PC-9 (cell line): ENCODE results near the gene CTCF. TPM values are rescaled to one million over a fixed set of nuclear protein-coding genes. Genes with fewer than 3 reads are reported as not detected.

Experiments used
- BruUV-seq: library from RNA; stranded (reverse); fragments of 400-500 nt; replicated peaks from 2 replicates; lab custom pipeline; 2021; lab: Mats Ljungman, UMichigan
- CTCF ChIA-PET: fragments of 300-600 bp; sonication (Branson Sonifier 250); formaldehyde crosslinking; loops from one replicate; lab custom pipeline; 2022; ENCODE audit warnings: antibody characterized with exemption; lab: Charles Lee
- POLR2A ChIA-PET: fragments of 300-600 bp; sonication (Branson Sonifier 250); formaldehyde crosslinking; loops from one replicate; lab custom pipeline; 2022; ENCODE audit warnings: antibody characterized with exemption; ENCODE audit not compliant: unreplicated experiment; lab: Charles Lee
- DNase-seq, 2 experiments: peaks; one replicate each; pipeline versions ENCODE4 v3.0.0 to v3.0.0-alpha.2; 2015 to 2022; ENCODE audit warnings: mixed read lengths in 1 of 2
- H2AFZ ChIP-seq: fragments of 200-600 bp; sonication (generic); 2 replicates; pipeline ENCODE4 v1.8.1; 2017; ENCODE audit warnings: antibody characterized with exemption
- H3F3A ChIP-seq: fragments of 200-600 bp; sonication (generic); 2 replicates; pipeline ENCODE4 v1.8.1; 2017; ENCODE audit warnings: antibody characterized with exemption, mild to moderate bottlenecking, low read depth; ENCODE audit not compliant: insufficient read depth
- H3K27ac ChIP-seq: fragments of 200-600 bp; sonication (generic); 2 replicates; pipeline ENCODE4 v1.6.1; 2016; ENCODE audit warnings: mixed run types
- H3K27me3 ChIP-seq: fragments of 200-600 bp; sonication (generic); 2 replicates; pipeline ENCODE4 v1.6.1; 2016; ENCODE audit warnings: low read depth, mixed run types; ENCODE audit not compliant: insufficient read depth
- H3K36me3 ChIP-seq: fragments of 200-600 bp; sonication (generic); 2 replicates; pipeline ENCODE4 v1.6.1; 2016; ENCODE audit warnings: low read depth, mixed run types
- H3K4me1 ChIP-seq: fragments of 200-600 bp; sonication (generic); replicated peaks from 2 replicates; pipeline ENCODE4 v1.6.1; 2016; ENCODE audit warnings: mixed run types; ENCODE audit not compliant: insufficient read depth
- H3K4me2 ChIP-seq: fragments of 200-600 bp; sonication (generic); 2 replicates; pipeline ENCODE4 v1.6.1; 2017; ENCODE audit warnings: mixed run types
- H3K4me3 ChIP-seq: fragments of 200-600 bp; sonication (generic); 2 replicates; pipeline ENCODE4 v1.6.1; 2016; ENCODE audit warnings: mixed run types
- H3K79me2 ChIP-seq: fragments of 200-600 bp; sonication (generic); 2 replicates; pipeline ENCODE4 v1.6.1; 2017; ENCODE audit warnings: low read depth, mixed run types
- H3K9me2 ChIP-seq: fragments of 200-600 bp; sonication (generic); 2 replicates; pipeline ENCODE4 v1.8.1; 2017; ENCODE audit warnings: mild to moderate bottlenecking; ENCODE audit not compliant: insufficient read depth
- H3K9me3 ChIP-seq: fragments of 200-600 bp; sonication (generic); 2 replicates; pipeline ENCODE4 v1.8.1; 2016; ENCODE audit warnings: low read depth; ENCODE audit not compliant: insufficient read depth
- H4K20me1 ChIP-seq: fragments of 200-600 bp; sonication (generic); 2 replicates; pipeline ENCODE4 v1.8.1; 2017; ENCODE audit not compliant: insufficient read depth
- EZH2 ChIP-seq: fragments of 200-600 bp; sonication (generic); IDR thresholded peaks from 2 replicates; pipeline ENCODE4 v1.8.0; 2017; ENCODE audit warnings: antibody characterized with exemption, low read depth
- intact Hi-C: fragments of 100-400 bp; cut with micrococcal nuclease; formaldehyde crosslinking; loops from one replicate; pipeline ENCODE4 v1.10.0; 2022; ENCODE audit not compliant: unreplicated experiment
- total RNA-seq: library from RNA; stranded (reverse); gene quantifications from 2 replicates; pipeline ENCODE4 v1.2.3, GENCODE V29; 2021
- TF ChIP-seq, protein P1 (sequence below): fragments of 200-600 bp; sonication (generic); conservative IDR thresholded peaks from 2 replicates; pipeline ENCODE4 v1.6.1; 2017; ENCODE audit warnings: mixed run types, antibody characterized with exemption, mild to moderate bottlenecking, moderate library complexity

CTCF gene
- total RNA-seq, 1 experiment from 2014 or later: 39.0 TPM

DNA sequence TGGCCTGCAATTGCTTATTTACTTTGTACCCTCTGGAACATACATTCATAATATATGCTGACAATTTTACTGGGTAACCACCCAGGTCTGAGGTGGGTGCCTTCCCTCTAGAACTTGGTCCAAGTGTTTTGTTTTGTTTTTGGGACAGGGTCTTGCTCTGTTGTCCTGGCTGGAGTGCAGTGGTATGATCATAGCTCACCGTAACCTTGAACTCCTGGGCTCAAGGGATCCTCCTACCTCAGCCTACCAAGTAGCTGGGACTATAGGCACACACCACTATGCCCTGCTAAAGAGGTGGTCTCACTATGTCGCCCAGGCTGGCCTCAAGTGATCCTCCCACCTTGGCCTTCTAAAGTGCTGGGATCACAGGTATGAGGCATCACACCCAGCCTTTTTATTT is 11.2 kb upstream of the CTCF start:
- Histone ChIP-seq H4K20me1 (no peaks in the 10 kb centered on the region), H3K4me1 (peaks cover 22% of the 10 kb centered on the region), H3K4me2 (no peak overlapping the region), H3K27ac (no peak overlapping the region), H3K27me3 (no peaks in the 10 kb centered on the region), H3K4me3 (no peak overlapping the region), H3K9me2 (no peaks in the 10 kb centered on the region), H2AFZ (no peak overlapping the region), H3F3A (peaks cover 30% of the 10 kb centered on the region), H3K79me2 (peaks cover 6% of the 10 kb centered on the region), H3K9me3 (no peaks in the 10 kb centered on the region), H3K36me3 (no peaks in the 10 kb centered on the region)
- CTCF ChIA-PET: no interaction called here
- BruUV-seq: no TSS peak
- POLR2A ChIA-PET: no interaction called here
- no peak for TF ChIP-seq EZH2
- TF ChIP-seq, protein P1, sequence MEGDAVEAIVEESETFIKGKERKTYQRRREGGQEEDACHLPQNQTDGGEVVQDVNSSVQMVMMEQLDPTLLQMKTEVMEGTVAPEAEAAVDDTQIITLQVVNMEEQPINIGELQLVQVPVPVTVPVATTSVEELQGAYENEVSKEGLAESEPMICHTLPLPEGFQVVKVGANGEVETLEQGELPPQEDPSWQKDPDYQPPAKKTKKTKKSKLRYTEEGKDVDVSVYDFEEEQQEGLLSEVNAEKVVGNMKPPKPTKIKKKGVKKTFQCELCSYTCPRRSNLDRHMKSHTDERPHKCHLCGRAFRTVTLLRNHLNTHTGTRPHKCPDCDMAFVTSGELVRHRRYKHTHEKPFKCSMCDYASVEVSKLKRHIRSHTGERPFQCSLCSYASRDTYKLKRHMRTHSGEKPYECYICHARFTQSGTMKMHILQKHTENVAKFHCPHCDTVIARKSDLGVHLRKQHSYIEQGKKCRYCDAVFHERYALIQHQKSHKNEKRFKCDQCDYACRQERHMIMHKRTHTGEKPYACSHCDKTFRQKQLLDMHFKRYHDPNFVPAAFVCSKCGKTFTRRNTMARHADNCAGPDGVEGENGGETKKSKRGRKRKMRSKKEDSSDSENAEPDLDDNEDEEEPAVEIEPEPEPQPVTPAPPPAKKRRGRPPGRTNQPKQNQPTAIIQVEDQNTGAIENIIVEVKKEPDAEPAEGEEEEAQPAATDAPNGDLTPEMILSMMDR: no peak
- intact Hi-C loops: no loop called here
- no peak for DNase-seq

DNA sequence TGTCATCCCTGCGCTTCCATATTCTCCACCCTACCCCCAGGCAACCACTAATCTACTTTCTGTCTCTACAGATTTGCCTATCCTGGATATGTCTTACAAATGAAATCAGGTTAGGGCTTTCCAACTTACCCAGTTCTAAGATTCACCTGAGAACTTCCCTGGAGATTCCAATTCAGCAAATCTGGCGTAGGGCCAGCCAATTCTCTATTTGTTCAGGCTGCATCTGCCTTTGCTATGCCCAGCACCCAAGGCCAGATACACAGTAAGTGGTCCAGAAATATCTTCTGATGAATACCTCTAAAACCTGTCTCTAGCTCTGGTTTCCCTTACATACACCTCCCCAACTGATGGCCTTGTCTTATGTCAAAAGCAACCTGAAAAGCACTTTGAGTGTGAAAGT is 10.4 kb upstream of the CTCF start:
- intact Hi-C loops: no loop called here
- no TSS peak for BruUV-seq
- H2AFZ ChIP-seq: no peak overlapping the region
- H3K4me3 ChIP-seq: no peak overlapping the region
- CTCF ChIA-PET: no interaction called here
- no peak overlapping the region for H3K4me2 ChIP-seq
- no peaks in the 10 kb centered on the region for H3K9me3 ChIP-seq
- POLR2A ChIA-PET: no interaction called here
- TF ChIP-seq, protein P1: no peak
- no peak for TF ChIP-seq EZH2
- H3K79me2 ChIP-seq: peaks cover 6% of the 10 kb centered on the region
- H3K27ac ChIP-seq: no peak overlapping the region
- H3K9me2 ChIP-seq: no peaks in the 10 kb centered on the region
- H3K36me3 ChIP-seq: no peaks in the 10 kb centered on the region
- no peaks in the 10 kb centered on the region for H3K27me3 ChIP-seq
- peaks cover 31% of the 10 kb centered on the region for H3F3A ChIP-seq
- peaks cover 26% of the 10 kb centered on the region for H3K4me1 ChIP-seq
- no peak for DNase-seq
- H4K20me1 ChIP-seq: no peaks in the 10 kb centered on the region

DNA sequence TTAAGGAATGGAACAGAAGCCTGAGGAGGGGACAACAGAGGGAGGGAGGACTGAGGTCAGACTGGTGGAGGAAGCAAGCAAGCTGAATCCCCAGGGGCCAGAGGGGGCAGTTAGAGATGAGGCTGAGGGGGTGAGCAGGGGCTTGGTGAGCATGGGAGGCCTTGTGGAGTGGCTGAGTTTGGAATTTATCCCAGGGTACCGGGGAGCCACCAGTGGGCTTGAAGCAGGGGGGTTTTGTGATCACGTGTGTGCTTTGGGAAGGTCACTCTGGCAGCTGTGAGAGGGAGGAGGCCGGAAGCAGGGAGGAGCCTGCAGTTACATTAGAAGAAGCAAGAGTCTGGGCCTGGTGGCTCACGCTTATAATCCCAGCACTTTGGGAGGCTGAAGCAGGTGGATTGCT is 9.8 kb upstream of the CTCF start:
- Histone ChIP-seq H3K27me3 (no peaks in the 10 kb centered on the region), H3K36me3 (no peaks in the 10 kb centered on the region), H3K27ac (no peak overlapping the region), H2AFZ (no peak overlapping the region), H3K9me3 (no peaks in the 10 kb centered on the region), H3K4me2 (no peak overlapping the region), H3K4me1 (peaks cover 26% of the 10 kb centered on the region), H4K20me1 (no peaks in the 10 kb centered on the region), H3K4me3 (no peak overlapping the region), H3F3A (peaks cover 27% of the 10 kb centered on the region), H3K79me2 (peaks cover 6% of the 10 kb centered on the region), H3K9me2 (no peaks in the 10 kb centered on the region)
- intact Hi-C loops: no loop called here
- no peak for TF ChIP-seq EZH2
- TF ChIP-seq, protein P1: no peak
- POLR2A ChIA-PET: no interaction called here
- no peak for DNase-seq
- CTCF ChIA-PET: no interaction called here
- BruUV-seq: no TSS peak
